Inferior parietal cortex (tissue), 1 donor: Measurements from ENCODE around the gene DENND10.
"Not testable (repeated sequence)": the region's sequence is repeated elsewhere in the genome, so short reads cannot be mapped to it uniquely, and the experiment has no call there.

ENCODE experiments used
- DNase-seq: peaks from one replicate; pipeline ENCODE4 v3.0.0-alpha.2; 2016; ENCODE audit errors: extremely low spot score

The DENND10 gene

DNA sequence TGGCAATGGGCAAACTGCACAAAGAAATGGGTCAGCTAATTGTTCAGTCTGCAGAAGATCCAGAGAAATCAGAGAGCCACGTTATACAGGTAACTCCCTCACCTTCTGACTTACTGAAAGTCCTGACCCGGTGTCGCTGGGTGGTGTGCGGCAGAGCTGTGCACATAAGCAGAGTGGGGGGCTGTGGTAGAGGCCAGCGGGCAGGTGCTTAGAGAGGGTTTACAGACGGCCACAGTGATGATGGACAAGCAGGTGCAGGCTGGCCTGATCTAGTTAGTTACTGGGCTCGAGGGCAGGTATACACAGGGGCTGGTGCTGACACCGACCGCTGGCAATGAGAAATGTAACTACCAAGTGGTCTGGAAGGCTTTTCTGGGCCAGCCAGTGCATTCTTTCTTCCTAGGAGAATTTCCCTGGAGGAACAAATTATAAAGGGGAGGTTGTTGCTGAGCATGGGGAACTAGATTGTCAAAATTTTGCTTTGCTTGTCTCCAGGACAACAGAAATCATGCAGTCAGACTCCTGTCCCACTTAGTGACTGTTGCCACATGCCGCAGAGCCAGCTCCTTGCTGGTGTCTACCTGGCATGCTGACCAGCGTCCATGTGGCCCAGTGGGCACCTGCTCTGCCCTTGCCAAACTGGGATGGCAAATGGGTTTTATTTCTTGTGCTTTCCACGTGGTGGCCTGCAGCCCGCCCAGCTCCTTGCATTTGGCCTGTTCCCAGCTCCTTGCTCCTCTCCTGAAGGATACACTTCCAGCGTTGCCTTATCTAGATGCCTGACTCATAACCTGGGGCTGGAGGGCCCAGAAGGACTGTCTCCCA lies 28.8 kb downstream of the DENND10 start:
- no peak for DNase-seq

- DNase-seq, result no peak
Measured at GRCh38 chr10:119133949-119134348, 30.0 kb downstream of the DENND10 start.

GRCh38 chr10:119135513-119135881 lies 31.6 kb downstream of the DENND10 start:
- DNase-seq, result no peak

DNA sequence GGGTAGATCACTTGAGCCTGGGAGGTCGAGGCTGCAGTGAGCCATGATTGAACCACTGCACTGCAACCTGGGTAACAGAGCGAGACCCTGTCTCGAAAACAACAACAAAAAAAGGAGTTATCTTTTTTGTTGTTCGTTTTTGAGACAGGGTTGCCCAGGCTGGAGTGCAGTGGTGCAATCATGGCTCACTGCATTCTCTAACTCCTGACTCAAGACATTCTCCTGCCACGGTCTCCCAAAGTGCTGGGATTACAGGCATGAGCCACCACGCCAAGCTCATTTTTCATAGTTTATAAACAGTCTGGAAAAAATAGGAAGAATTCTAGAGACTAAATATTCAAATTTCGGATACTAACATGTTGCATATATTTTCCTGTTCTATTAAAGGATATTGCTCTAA lies 32.2 kb downstream of the DENND10 start:
- DNase-seq, result no peak

DNA sequence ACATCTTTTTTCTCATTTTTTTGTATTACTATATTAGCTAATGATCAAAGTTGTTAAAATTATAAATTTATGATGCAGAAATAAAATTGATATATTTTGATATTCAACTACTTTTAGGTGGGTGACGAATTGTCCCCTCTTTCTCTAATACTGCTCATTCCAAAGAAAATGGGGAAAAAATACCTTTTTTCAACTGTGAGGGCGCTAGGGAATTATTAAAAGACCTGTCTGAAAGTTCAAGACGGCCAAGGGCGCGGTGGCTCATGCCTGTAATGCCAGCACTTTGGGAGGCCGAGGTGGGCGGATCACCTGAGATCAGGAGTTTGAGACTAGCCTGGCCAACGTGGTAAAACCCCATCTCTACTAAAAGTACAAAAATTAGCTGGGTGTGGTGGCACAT lies 34.0 kb downstream of the DENND10 start:
- DNase-seq, result not testable (repeated sequence)

GRCh38 chr10:119138346-119139306 lies 34.7 kb downstream of the DENND10 start:
- DNase-seq, result no peak

GRCh38 chr10:119139464-119140067 lies 35.7 kb downstream of the DENND10 start:
- DNase-seq, result no peak

DNA sequence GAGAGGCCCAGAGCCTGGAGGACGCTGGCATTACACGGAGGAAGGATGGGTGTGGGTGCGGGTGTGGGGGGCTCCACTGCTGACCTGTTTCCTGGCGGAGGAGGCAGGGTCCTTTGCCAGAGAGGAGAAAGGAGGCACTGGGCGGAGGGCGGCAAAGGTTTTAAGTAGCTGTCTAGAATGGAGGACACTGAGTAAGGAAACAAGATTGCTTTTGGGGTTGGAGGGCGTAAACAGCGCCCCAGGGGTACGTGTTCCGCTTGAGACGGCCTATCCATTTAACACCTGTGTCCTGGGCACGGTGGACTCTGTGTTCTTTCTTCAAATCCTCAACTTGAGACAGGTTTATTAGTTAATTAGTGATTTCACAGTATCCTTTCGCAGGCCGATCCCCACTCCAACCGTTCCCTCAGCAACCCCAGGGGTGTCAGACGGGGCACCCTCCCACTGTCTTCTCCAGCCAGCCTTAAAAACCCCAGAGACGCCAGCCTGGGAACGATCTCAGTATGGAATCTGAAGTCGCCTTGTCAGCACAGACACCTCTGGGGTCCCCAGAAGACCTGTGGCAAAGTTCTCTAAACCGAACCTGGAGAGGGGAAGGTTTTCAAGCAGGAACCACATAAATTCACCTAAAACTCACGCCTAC lies 36.8 kb downstream of the DENND10 start:
- no peak for DNase-seq

GRCh38 chr10:119143657-119144056 lies 39.7 kb downstream of the DENND10 start:
- DNase-seq, result no peak

- no peak for DNase-seq
Measured at GRCh38 chr10:119149157-119149556, 45.2 kb downstream of the DENND10 start.

DNA sequence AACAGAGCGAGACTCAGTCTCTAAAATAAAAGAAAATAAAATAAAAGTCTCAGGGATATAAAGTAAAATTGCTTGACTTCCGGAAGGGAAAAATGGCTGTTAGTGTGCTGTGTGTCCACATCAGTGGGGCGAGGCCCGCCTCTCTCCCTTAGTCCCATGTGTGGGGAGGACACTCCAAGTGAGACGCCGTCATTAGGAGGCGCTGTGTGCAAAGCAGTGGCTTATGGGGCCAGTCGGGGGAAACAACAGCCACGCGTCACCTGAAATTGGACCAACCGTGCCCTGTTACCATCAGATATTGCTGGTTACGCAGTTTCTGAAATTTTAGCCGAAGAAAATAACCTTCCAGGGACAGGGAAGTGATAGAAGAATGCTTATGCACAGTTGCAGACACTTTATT lies 45.8 kb downstream of the DENND10 start:
- DNase-seq, result no peak

DNA sequence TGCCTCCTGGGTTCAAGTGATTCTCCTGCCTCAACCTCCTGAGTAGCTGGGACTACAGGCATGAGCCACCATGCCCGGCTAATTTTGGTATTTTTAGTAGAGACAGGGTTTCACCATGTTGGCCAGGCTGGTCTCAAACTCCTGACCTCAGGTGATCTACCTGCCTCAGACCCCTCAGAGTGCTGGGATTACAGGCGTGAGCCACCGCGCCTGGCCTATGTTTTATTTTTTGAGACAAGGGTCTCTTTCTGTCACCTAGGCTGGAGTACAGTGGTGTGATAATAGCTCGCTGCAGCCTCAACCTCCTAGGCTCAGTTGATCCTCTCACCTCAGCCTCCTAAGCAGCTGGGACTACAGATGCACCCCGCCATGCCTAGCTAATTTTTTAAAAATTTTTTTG lies 47.7 kb downstream of the DENND10 start:
- DNase-seq, result not testable (repeated sequence)

GRCh38 chr10:119153041-119153440 lies 49.1 kb downstream of the DENND10 start:
- no peak for DNase-seq

DNA sequence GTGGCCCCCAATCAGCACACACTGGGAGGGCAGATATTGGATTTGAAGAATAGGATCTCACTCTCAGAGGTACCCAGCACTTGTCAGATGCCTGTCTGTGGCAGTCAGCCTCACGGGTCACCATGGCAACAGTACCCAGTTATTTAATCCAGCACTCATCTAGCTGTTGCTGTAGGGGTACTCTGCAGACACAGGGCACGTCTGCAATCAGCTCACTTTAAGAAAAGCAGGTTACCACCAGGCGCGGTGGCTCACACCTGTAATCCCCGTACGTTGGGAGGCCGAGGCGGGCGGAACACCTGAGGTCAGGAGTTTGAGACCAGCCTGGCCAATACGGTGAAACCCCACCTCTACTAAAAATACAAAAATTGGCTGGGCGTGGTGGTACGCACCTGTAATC lies 49.7 kb downstream of the DENND10 start:
- no peak for DNase-seq

DNA sequence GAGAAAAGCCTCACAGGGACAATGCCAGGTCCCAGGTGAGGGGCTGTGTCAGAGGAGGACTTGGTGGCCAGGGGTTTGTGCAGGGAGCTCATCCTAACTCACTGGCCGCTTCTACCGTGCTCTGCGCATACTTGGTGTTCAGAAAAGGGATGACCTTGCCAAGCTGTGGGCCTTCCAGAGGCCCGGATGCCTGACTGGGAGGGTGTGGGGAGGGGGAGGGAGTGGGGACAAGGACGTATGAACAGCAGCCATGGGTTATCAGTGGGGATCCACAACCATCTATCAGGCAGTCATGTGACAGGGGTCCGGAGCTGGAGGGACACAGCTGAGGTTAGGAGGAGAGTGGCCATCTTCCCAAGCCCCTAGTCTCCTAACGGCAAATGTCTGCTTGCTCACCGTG lies 55.4 kb downstream of the DENND10 start:
- no peak for DNase-seq

DNA sequence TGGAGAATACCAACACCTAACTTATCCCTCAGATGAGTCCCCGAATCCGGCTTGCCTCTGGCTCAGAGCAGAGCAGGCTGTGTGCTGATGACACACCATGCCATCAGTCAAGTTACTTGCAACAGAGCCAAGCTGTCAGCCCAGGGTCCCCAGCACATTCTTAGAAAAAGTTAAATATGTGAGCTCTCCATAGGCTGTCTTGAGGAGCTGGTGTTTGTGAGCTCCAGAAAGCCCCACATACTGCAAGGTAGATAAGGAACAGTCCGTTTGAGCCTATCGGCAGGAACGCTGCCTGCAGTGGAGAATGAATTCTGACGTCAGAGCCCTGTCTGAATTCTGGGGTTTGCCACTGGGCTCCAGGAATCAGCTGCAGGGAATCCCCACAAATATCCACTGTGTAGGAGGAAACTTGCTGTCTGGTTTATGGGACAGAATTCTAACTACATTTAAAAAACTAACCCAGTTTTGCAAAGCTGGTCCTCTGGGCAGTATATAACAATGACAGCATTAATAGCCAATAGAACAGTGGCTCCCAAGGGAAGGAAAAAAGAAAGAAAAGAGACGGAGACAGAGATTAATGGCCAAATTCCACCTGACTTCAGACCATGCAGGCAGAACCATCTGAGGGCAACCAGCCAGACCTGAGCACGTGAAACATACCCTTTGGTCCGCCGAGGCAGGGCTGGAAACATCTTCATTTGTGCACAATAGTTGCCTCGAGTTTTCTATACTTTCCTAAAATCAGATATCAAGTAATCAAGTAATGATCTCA lies 58.0 kb downstream of the DENND10 start:
- peak; percentile 49 for DNase-seq

DNA sequence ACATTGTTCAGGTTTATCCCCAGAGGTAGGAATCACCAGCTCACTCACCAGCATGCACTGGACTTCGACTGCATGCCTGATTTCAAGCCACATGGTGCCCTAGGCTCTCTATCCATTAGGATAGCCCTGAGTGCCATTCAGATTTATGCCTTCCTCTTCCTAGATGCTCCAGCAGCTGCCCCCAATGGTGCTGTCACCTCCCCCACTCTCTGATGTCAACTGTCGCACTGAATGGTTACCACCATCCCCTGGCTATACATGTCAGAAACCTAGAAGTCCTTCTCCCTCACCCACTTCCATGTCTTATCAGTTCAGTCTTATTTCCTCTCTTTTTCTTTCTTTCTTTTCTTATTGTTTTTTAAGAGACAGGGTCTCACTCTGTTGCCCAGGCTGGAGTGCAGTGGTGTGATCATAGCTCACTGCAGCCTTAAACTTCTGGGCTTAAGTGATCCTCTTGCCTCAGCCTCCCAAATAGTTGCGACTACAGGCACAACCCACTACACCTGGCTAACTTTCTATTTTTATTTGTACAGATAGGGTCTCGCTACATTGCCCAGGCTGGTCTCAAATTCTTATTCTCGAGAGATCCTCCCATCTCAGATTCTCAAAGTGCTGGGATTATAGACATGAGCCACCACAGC lies 58.7 kb downstream of the DENND10 start:
- no peak for DNase-seq

GRCh38 chr10:119165171-119166117 lies 61.5 kb downstream of the DENND10 start, which contains the start of gene SFXN4:
Gene SFXN4 (minus strand): TSS chr10:119165714. CDS start chr10:119165647, 67 bp downstream.
- peak; percentile 73 for DNase-seq

- DNase-seq, result no peak
Measured at GRCh38 chr10:119166118-119166500, 62.2 kb downstream of the DENND10 start.
